Stimulated activated CD4-positive, alpha-beta T cell treated with anti-CD3 and anti-CD28 coated beads, Interleukin-2, amount 100 ng/mL, for 24 hours (primary cell): ENCODE measurements around the gene TAF12.
"Not testable (repeated sequence)": the region's sequence is repeated elsewhere in the genome, so short reads cannot be mapped to it uniquely, and the experiment has no call there.

Experiments
- DNase-seq, 2 donors: peaks; one replicate each; pipeline ENCODE4 v3.0.0-alpha.2; 2020

TAF12 gene, protein sequence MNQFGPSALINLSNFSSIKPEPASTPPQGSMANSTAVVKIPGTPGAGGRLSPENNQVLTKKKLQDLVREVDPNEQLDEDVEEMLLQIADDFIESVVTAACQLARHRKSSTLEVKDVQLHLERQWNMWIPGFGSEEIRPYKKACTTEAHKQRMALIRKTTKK

DNA sequence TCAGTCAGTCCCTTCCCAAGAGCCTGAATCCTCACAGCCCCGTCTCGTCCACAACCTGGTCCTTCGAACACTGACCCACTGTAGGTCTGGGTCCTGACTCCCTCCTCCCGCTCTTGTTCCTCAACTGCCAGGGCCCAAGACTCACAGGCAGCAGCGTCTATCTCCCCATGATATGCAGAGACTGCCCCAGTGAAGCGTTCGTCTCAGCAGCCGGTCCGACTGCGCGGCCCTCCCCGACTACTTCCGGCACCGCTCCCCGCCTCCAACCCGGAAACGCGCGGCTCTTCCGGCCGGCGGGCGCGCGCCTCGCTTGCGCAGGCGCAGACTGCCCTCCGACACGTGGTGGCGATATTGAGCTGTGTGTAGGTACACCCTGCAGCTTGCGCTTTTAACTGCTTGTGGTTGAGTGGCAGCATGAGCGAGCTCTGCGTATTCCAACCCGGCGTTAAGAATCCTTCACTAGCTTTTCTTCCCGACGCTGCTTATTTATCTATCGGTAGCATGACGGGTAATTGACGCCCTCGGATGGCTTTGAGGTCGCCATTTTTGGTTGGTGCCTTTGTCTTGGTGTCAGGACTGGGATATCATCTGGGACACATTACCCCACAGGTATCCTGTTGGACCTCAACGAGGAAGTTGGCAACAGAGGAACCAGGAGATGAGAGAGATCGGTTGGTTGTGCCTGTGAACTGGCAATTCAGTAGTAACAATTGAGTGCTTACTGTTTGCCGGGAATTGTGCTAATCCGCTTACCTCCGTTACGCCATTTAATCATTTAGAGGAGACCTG is at the start of gene TAF12:
TSS of gene TAF12 (minus strand) at position 221 of the 789 bp plus-strand sequence. CDS start 20,986 bp downstream, outside the sequence.
- DNase-seq = peak; percentile 89 to 90

DNA sequence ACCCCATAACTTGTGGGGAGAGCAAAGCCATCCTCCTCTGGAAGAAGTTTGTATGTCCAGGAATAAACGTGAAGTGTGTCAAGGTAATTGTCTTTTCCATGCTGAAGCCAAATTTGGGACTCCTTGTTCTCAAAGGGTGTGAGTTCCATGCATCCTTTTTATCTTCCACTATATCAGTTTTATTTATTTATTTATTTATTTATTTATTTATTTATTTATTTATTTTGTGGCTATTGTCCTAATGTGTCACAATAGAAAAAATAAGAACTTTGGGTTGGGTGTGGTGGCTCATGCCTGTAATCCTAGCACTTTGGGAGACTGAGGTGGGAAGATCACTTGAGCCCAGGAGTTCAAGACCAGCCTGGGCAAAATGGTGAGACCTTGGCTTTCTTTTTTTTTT is 48.8 kb upstream of the TAF12 start:
- DNase-seq = not testable (repeated sequence)

DNA sequence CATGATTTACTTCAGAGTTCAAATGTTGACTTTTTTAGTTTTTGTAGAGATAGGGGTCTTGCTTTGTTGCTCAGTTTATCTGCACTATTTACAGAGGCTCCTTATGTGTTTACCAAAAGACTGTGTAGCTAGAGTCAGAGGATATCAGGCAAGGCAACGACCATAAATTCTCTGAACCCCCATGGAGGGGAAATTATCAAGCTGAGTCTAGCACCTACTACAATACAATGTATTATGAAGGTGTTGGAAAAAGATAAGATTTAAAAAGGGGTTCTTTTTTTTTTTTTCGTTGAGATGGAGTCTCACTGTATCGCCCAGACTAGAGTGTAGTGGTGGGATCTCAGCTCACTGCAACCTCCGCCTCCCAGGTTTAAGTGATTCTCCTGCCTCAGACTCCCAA is 42.1 kb upstream of the TAF12 start:
- DNase-seq = no peak

DNA sequence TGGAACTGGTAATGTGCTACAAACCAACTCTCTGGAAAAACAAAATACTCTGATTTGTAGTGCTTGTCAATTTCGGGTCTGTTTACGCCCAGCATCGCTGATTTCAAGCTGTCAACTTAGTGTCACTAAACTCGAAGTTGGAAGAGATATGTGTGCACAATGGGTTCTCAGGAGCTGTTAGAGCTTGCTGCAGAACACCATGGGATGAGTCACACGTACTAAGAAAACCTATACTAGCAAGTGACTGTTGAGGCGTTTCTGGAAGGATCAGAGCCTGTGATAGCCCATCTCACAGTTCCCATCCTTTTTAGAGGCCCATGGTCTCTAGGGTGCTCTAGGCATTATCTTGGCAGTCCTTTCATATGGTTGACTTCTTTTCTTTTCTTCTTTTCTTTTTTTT is 40.0 kb upstream of the TAF12 start:
- no peak for DNase-seq

DNA sequence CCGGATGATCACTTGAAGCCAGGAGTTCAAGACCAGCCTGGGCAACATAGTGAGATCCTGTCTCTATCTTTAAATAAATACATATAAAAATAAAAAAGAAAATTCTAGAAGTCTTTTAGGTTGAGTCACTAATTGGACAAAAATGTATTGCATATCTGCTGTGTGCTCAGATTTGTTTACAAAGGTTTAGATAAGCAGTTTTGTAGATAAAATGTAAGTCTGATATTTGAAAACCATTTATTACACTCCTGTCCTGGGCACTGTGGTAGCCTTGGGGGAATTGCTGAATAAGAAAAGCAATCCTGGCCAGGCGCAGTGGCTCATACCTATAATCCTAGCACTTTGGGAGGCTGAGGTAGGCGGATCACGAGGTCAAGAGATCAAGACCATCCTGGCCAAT is 37.3 kb upstream of the TAF12 start:
- no peak for DNase-seq

DNA sequence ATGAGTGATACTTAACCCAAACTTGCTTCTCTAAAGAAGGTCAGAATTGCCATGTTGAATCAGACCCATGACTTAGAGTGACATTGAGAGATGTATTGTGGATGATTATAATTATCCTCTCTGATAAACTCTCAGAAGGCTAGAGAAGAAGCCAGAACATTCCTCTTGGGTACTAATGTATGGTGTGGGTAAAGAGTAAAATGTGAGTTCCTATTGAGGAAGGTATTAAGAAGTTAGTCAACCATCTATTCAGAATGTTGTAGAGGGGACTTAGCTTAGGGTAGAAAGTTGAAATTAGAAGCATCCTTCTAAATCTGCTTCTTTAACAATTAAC is 33.0 kb upstream of the TAF12 start:
- DNase-seq = no peak

DNA sequence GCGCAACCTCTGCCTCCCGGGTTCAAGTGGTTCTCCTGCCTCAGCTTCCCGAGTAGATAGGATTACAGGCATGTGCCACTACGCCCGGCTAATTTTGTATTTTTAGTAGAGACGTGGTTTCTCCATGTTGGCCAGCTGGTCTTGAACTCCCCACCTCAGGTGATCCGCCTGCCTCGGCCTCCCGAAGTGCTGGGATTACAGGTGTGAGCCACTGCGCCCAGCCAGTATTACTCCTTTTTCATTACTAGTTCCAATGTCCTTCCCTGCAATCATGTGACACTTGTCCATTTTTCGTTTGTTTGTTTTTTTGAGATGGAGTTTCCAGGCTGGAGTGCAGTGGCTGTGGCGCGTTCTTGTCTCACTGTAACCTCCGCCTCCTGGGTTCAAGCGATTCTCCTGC is 30.1 kb upstream of the TAF12 start:
- DNase-seq = not testable (repeated sequence)

DNA sequence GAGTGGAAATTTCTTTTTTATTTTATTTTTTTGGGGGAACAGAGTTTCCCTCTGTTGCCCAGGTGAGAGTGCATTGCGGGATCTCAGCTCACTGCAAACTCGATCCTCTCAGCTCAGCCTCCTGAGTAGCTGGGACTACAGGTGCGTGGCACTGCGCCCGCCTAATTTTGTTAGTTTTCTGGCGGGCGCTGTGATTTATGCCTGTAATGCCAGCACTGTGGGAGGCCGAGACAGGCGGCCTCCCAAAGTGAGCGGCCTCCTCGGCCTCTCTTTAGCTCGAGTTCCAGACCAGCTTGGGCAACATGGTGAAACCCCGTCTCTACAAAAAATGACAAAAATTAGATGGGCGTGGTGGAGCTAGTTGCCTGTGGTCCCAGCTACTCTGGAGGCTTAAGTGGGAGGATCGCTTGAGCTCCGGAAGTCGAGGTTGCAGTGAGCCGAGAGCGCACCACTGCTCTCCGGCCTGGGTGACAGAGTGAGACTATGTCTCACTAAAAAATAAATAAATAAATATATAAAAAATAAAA is 28.4 kb upstream of the TAF12 start:
- no peak for DNase-seq

DNA sequence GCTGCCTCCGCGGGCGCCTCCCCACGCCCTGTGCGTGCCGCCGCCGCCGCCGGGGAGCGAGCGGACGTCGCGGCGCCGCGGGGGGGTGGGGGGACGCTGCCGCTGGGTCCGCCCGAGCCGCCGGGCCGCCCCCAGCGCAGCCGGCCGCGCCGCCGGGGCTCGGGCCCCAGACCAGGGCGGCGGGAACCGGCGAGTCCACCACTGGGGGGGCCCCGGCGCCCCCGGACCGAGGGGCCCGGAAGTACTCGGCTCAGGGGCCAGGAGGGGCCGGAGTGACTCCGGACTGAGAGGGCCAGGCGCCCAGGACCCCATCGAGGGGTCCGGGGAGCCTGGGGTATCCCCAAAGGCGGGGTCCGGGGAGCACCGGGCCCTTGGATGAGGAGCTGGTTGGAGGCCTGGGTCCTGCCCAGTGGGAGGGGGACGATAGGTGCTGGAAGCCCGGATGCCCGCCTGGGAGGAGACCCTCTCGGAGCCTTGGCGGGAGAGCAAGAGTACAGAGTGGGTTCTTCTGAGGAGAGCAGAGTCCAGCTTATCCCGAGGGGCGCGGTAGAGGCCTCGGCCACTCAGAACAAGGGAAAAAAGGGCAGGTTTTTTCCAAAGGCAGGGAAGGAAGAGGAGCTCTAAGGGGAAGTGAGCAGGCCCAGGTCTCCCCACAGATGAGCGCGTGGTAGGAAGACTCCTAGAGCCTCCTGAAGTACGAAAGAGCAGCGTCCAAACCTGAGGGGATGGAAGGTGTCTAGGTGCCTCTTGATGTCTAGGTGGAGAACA is 26.3 kb upstream of the TAF12 start:
- peak; percentile 51 to 72 for DNase-seq

DNA sequence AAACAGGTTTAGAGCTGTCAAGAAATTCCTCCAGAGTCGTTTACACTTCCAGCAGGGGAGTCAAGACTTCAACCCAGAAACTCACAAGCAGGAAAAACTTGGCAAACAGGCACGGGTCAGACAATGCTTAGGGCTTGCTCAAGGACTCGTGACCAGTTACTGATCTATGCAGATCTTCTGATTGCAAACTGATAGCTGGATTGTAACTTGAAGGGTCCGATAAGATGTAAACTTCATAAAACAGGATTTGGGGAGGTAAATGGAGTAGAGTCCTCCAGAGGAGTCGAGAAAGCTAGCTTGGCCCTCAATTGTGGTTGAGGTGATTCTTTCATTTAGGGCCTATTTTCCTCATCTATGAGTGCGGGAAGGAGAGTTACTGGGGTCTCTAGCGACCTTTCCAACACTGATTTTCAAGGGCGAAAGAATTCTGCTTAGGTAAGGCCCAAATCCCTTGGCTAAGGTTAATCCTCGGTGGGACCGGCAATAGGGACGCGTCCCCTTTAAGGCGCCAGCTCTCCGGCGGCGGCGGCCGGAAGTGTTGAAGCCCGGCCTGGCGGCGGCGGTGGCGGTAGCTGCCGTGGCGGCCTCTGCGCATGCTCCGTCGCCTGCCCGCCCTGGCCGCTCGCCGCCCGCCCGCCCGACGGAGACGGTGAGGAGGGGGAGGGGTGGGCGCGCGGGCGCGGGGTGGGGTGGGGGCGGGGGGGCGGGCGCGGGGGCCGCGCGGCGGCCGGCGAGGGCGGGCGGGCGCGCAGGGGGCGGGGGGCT is 25.5 kb upstream of the TAF12 start, which contains the start of gene GMEB1:
TSS of gene GMEB1 (plus strand) at position 594 of the 765 bp plus-strand sequence. CDS start 14,829 bp downstream, outside the sequence.
- DNase-seq = peak; percentile 85 to 90

DNA sequence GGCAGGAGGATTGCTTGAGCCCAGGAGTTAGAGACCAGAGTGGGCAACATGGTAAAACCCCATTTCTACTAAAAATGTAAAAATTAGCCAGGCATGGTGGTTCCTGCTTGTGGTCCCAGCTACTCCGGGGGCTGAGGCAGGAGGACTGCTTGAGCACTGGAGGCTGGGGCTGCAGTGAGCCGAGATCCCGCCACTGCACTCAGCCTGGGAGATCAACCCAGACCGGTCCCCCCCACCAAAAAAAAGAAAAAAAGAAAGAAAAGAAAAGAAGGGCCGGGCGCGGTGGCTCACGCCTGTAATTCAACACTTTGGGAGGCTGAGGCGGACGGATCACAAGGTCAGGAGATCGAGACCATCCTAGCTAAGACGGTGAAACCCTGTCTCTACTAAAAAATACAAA is 23.9 kb upstream of the TAF12 start:
- DNase-seq = no peak

DNA sequence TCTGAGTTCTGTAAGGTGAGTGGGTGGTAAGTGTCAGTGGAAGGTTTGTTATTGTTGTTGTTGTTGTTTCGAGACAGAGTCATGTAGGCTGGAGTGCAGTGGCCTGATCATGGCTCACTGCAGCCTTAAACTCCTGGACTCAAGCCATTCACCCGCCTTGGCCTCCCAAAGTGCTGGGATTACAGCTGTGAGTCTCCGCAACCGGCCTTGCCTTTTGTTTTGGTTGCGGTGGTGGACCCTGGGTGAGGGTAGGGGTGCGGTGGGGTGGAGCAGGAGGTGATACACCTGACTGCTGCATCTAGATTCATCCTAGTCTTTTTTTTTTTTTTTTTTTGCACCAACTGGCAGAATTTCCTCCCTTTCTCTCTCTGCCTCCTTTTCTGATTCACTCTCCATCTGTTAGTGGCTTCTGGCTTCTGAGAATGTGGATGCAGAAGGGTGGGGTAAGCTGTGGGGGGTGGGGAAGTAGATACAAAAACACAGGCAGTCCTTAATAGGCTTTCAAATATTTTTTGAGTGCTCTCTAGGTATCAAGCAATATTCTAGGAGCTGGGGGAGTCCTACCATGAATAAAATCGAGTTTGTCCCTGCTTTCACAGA is 21.1 kb upstream of the TAF12 start:
- DNase-seq = no peak

DNA sequence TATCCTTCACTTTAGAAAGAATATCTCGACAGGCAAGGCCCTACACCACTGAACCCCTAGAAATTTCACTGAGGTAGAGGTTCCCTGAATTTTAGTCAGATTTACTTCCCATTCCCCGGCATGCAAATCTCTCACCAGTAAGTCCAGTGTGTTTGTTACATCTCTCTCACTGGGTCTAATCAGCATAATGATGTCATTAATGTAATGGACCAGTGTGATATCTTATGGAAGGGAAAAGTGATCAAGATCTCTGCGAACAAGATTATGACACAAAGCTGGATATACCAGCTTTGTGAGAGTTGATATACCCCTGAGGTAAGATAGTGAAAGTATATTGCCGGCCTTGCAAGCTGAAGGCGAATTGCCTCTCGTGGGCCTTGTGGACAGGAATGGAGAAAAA is 13.5 kb upstream of the TAF12 start:
- no peak for DNase-seq

DNA sequence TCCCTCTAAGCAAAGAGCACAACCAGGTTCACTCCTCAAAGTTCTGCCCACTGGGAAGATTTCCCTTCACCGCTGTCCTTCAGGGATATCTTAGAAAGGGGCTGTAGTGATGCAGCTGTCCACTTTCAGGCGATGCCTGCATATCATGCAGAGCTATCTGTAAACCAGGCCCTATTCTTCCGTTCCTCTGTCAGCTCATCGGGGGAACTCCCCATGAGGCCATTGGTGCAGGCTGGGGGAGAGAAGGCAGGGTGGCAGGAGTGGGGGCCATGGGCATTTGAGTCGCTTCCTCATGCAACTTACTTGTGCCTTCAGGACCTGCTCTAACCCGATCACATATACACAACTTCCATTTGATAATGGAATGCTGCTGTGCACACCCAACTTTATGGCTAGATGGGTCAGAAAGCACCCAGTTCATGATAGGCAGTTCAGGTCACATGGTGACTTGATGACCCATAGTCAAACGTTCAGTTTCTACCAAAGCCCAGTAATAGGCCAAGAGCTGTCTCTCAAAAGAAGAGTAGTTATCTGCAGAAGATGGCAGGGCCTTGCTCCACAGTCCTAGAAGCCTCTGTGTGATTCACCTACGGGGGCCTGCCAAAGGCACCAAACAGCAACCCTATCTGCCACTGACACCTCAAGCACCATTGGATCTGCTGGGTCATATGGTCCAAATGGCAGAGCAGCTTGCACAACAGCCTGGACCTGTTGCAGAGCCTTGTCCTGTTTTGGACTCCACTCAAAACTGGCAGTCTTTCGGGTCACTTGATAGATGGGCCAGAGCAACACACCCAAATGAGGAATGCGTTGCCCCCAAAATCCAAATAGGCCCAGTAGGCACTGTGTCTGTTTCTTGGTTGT is 12.8 kb upstream of the TAF12 start:
- DNase-seq = not testable (repeated sequence)

DNA sequence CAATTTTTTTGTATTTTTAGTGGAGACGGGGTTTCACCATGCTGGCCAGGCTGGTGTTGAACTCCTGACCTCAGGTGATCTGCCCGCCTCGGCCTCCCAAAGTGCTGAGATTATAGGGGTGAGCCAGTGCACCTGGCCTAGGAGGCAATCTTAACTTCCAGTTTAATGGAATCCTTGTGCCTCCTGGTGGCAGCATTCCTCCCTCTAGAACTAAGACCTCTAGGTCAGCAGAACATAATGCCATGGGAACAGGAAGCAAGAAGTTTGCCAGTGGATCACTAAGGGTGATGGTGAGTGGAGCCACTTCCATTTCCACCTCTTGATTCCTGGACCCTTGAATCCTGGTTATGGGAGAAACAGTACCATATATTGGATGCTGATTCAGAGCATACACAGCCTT is 11.0 kb upstream of the TAF12 start:
- not testable (repeated sequence) for DNase-seq

DNA sequence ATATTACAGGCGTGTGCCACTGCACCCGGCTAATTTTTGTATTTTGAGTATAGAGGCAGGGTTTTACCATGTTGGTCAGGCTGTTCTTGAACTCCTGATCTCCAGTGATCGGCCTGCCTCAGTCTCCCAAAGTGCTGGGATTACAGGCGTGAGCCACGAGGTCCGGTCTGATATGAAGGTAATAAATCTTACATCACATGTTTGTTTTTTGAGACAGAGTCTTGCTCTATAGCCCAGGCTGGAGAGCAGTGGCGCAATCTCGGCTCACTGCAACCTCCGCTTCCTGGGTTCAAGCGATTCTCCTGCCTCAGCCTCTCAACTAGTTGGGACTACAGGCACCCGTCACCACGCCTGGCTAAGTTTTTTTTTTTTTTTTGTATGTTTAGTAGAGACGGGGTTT is 10.2 kb upstream of the TAF12 start:
- DNase-seq = not testable (repeated sequence)

DNA sequence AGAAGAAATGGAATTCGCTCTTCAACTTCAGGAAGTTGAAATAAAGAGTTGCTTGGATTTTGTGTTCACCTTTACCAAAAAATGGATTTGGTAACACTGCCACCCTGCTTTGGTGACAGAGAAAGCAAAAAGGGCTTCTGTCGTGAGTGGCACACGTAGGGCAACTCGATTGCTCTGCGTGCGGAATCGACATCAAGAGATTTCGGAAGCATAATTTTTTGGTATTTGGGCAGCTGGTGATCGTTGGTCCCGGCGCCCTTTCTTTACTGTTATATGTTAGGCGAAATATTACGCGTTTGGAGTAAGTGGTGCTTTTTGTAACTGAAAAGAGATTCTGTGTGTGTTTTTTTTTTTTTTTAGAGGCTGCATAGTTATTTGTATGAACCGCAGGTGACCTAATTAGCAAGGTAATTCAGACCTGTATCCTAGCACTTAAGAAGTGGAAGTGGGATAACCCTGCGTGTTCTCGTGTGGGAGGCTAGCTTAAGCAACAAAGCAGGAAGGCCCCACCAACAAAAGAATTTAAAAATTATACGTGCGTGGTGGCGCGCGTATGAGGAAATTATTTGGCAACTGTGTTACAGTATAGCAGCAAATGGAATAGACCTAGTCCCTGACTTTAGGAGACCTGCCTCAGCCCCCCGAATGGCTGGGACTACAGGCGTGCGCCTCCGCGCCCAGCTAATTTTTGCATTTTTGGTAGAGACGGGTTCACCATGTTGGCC is 5.8 kb upstream of the TAF12 start, which contains the start of gene RNU11:
TSS of gene RNU11 (plus strand) at position 127 of the 725 bp plus-strand sequence.
- DNase-seq = peak; percentile 77 to 91

DNA sequence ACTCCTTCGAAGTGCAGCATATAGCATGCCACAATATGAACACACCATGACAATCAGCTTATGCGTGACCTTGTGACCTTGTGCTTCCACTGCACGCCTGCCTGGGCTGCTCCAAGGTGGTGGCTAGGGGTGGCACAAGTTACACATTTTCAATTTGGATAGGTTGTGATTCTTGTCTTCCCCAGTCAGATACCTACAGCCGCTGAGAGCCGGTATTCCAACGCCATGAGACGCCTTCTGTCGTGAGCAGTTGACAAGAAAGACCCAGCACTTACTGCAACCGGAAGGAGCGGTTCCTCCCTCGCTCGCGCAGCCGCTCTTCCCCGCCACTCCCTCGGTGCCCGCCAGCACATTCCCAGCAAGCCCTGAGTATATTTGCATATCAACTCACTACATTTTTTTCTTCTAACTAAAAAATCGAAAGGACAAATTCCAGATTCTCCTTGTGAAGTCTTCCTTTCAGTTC is 5.2 kb upstream of the TAF12 start:
- peak; percentile 85 to 88 for DNase-seq

DNA sequence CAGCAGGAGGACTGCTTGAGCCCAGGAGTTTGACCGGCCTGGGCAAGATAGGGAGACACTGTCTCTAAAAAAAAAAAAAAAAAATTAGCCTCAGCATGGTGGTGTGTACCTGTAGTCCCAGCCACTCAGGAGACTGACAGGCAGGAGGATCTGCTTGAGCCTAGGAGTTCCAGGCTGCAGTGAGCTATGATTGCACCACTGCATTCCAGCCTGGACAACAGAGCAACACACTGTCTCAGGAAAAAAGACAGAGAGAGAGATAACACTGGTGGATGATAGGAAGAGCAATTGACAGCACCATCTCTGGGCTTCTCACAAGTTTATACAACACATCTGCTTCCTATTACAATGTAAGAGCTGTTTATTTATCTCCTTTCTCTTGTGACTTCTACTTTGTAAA is 3.2 kb upstream of the TAF12 start:
- DNase-seq = no peak

DNA sequence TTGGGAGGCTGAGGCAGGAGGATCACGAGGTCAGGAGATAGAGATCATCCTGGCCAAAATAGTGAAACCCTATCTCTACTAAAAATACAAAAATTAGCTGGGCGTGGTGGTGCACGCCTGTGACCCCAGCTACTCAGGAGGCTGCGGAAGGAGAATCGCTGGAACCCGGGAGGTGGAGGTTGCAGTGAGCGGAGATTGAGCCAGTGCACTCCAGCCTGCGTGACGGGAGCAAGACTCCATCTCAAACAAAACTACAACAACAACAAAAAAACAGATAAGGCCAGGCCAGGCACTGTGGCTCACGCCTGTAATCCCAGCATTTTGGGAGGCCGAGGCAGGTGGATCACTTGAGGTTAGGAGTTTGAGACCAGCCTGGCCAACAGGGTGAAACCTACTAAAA is 2.5 kb upstream of the TAF12 start:
- not testable (repeated sequence) for DNase-seq
